GM21515 (cell line): ENCODE results near the gene POMT2.
"Not testable (repeated sequence)": the region's sequence is repeated elsewhere in the genome, so short reads cannot be mapped to it uniquely, and the experiment has no call there.

Experiments
- ATAC-seq: cut with Tn5 transposase; IDR thresholded peaks from one replicate; pipeline ENCODE4 v1.9.1; 2021; ENCODE audit not compliant: unreplicated experiment

POMT2 gene

DNA sequence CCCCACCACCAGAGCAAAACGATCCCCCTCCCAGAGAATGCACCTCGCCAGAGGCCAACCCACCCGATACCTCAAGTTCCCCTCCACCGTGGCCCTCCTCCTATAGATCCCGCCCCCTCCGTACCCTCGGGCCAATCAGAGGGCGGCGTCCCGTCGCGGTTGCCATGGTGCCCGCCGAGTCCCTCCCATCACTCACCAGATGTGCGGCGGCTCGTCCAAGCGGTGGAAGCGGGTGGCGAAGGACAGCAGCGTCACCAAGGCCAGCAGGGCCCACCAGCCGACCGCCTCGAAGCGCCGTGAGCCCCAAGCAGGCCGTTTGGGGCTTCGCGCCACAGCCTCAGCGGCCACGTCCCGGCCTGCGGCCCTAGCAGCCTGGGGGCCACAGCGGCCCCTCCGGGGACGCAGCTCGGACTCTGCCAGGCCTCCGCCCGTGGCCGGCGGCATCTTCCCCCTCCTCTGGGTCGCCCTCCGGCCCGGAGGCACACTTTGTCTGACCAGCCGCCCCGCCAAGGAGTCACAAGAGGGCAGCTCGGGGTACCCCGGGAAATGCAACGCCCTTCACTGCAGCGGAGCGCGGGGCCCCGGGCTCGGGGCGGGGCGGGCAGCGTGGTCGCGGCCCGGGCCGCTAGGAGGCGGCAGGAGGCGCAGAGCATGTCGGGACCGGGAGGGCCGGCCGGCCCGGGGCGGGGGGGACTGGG lies at the start of gene POMT2:
Gene POMT2, minus strand, starts transcription at position 646 of the 698 bp plus-strand sequence. Its CDS starts 202 bp downstream, at position 444.
- peak; percentile 68 for ATAC-seq

DNA sequence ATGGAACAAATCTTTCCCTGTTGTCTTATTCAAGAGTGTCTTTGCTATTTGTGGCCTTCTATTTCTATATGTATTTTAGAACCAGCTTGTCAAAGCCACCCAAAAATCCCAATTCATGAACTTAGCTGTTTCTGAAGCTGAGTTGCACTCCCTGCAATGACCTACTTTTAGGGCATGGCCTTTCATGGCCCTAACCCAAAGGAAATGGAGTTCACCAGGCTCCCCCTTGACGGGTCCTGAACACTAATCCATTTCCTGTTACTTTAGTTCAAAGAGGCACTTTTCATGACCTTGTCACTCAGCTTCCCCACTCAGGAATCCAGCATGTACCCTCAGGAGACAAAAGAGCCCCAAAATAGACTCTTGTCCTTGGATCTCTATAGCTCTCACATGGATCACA lies 48.6 kb upstream of the POMT2 start:
- no peak for ATAC-seq

- no peak for ATAC-seq
Measured at GRCh38 chr14:77364146-77364545, 43.5 kb upstream of the POMT2 start.

GRCh38 chr14:77359626-77360025 lies 38.9 kb upstream of the POMT2 start:
- ATAC-seq, result no peak

GRCh38 chr14:77356899-77357298 lies 36.2 kb upstream of the POMT2 start:
- ATAC-seq, result no peak

- ATAC-seq, result no peak
Measured at GRCh38 chr14:77355811-77356210, 35.1 kb upstream of the POMT2 start.

DNA sequence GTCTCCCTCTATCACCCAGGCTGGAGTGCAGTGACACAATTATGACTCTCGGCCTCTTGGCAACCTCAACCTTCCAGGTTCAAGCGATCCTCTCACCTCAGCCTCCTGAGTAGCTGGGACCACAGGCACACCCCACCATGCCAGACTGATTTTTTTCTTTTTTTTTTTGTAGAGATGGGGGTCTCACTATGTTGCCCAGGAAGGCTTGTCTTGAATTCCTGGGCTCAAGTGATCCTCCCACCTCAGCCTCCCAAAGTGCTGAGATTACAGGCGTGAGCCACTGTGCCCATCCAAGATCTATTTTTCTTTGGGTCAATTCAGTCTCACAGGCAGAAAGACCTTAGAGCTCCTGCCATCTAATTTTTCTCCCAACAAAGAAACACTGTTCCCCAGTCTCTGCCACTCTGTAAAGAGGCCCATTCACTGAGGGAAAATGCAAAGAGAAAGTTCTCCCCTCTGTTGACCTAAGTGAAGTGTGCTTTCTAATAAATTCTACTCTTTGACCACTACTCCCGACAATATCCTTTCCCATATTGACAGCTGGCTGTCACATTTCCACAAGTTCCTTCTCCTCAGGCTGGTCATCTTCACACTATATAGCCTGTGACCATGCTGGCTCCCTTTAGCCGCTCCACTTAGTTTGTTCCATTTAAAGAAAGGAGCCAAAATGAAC lies 32.9 kb upstream of the POMT2 start:
- no peak for ATAC-seq

DNA sequence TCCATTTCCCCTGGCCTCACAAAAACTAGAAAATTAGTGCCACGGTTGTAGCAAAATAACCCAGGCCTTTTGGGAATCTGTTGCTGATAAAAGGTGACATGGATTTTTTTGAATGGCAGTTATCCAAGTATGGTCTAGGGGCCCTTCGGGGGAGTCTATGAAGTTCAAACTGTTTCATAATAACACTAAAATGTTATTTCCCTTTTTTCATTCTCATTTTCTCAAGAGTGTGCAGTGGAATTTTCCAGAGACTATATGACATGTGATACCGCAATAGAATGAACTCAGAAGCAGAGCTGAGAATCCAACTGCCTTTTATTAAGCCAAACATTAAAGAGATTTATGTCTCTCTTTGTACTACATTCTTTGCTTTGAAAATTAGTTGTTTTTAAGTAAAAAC lies 27.1 kb upstream of the POMT2 start:
- ATAC-seq, result no peak

DNA sequence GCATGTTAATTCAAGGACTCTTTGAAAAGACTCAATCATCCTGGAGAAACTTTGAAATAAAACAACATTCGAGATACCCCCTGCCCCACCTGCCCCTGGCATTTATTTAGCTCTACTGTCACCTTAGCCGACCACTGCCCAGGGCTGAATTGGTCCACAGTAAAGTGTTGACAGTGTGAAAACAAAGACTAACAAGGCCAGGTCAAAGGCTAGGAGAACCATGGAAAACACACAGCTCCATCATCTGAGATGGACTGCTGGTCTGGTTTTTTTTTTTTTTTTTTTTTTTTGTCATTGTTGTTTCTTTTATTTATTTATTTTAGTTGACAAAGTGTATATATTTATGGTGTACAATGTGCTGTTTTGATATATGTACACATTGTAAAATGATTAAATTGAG lies 25.8 kb upstream of the POMT2 start:
- no peak for ATAC-seq

- no peak for ATAC-seq
Measured at GRCh38 chr14:77344377-77344996, 23.8 kb upstream of the POMT2 start.

- no peak for ATAC-seq
Measured at GRCh38 chr14:77343662-77344061, 23.0 kb upstream of the POMT2 start.

GRCh38 chr14:77342726-77343397 lies 22.2 kb upstream of the POMT2 start:
- ATAC-seq, result no peak

- ATAC-seq, result no peak
Measured at GRCh38 chr14:77340389-77340788, 19.7 kb upstream of the POMT2 start.

- no peak for ATAC-seq
Measured at GRCh38 chr14:77339407-77339806, 18.7 kb upstream of the POMT2 start.

DNA sequence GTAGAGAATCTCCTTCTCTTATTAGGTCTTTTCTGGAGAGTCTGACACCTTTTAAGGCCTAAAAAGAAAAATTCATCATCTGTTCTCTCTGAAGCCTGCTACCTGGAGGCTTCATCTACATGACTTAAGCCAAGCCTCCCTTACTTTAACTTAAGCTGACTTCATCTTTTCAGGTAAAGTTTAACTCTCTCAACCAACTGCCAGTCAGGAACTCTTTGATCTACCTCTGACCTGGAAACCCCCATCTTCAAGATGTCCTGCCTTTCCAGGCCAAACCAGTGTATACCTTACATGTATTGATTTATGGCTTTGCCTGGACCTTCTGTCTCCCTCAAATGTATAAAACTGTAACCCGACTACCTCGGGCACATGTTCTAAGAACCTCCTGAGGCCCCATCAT lies 17.6 kb upstream of the POMT2 start:
- no peak for ATAC-seq

GRCh38 chr14:77337880-77338279 lies 17.2 kb upstream of the POMT2 start:
- ATAC-seq, result no peak

GRCh38 chr14:77337255-77337654 lies 16.6 kb upstream of the POMT2 start:
- ATAC-seq, result not testable (repeated sequence)

DNA sequence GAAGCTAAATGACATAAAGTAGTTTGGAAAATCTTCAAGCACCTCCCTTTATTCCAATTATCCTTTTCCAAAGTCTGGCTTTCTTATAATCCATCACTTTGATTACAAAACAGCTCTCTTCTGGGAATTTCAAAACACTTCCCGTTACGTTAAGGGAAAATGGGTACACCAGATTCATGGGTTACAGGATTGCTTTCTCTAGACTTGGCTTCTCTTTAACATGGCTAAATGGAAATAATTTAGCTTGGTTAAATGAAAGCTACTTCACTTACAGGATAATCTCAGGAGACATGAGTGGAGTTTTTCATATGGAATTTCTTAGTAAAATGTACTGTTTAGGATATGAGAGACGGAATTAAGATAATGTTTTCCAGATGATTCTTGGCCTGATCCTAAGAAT lies 14.9 kb upstream of the POMT2 start:
- ATAC-seq, result no peak

GRCh38 chr14:77329872-77330271 lies 9.2 kb upstream of the POMT2 start:
- ATAC-seq, result no peak

GRCh38 chr14:77327111-77327510 lies 6.4 kb upstream of the POMT2 start:
- no peak for ATAC-seq

- ATAC-seq, result no peak
Measured at GRCh38 chr14:77325746-77326094, 5.0 kb upstream of the POMT2 start.
